ENCODE results near the gene KCNAB1.

- no peak for TF ChIP-seq JUND (IDR thresholded peaks at IDR 0.05)
- TF ChIP-seq, protein P1, sequence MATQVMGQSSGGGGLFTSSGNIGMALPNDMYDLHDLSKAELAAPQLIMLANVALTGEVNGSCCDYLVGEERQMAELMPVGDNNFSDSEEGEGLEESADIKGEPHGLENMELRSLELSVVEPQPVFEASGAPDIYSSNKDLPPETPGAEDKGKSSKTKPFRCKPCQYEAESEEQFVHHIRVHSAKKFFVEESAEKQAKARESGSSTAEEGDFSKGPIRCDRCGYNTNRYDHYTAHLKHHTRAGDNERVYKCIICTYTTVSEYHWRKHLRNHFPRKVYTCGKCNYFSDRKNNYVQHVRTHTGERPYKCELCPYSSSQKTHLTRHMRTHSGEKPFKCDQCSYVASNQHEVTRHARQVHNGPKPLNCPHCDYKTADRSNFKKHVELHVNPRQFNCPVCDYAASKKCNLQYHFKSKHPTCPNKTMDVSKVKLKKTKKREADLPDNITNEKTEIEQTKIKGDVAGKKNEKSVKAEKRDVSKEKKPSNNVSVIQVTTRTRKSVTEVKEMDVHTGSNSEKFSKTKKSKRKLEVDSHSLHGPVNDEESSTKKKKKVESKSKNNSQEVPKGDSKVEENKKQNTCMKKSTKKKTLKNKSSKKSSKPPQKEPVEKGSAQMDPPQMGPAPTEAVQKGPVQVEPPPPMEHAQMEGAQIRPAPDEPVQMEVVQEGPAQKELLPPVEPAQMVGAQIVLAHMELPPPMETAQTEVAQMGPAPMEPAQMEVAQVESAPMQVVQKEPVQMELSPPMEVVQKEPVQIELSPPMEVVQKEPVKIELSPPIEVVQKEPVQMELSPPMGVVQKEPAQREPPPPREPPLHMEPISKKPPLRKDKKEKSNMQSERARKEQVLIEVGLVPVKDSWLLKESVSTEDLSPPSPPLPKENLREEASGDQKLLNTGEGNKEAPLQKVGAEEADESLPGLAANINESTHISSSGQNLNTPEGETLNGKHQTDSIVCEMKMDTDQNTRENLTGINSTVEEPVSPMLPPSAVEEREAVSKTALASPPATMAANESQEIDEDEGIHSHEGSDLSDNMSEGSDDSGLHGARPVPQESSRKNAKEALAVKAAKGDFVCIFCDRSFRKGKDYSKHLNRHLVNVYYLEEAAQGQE (IDR thresholded peaks at IDR 0.05): no peak
- no peak for TF ChIP-seq MAX (IDR thresholded peaks at IDR 0.05)
Observed at GRCh38 chr3:156368189-156368588, 247.8 kb downstream of the KCNAB1 start.

All from liver (tissue), 2 donors.